ENCODE results near the gene PGM1. TPM values are rescaled to one million over a fixed set of nuclear protein-coding genes. Genes with fewer than 3 reads are reported as not detected.

Gene PGM1
- polyA plus RNA-seq, 1 of the 3 experiments (the other 2 are of a cell fraction), result 20.7 TPM

GRCh38 chr1:63651161-63651701, 58.0 kb downstream of the PGM1 start:
- H3K4me3 ChIP-seq (ENCODE audit: low read depth in 2 of 2, low read length in 1 of 2), result no peak overlapping the region
- no peak overlapping the region for H3K9ac ChIP-seq
- WGBS (ENCODE audit: low lambda C conversion rate), result 79% methylated on average over 6 of the region's 6 CpGs
- no peaks in the 10 kb centered on the region for H3K9me2 ChIP-seq
- no peaks in the 10 kb centered on the region for H4K20me1 ChIP-seq (ENCODE audit: insufficient read depth)
- H3K27me3 ChIP-seq (ENCODE audit: insufficient read depth), result no peaks in the 10 kb centered on the region
- H3K27ac ChIP-seq (ENCODE audit: low read depth in 2 of 2, low read length in 1 of 2), result peak overlapping the region in 1 of 2 experiments; percentile 15; a peak in 1 of 4 replicates
- no peak for DNase-seq
- no peaks in the 10 kb centered on the region for H3K9me3 ChIP-seq
- ChIA-PET CTCF (interaction anchor here (1.1 to 1.5 kb wide), 3 partner anchors 23 to 41 kb away, joined by 3 to 6 read pairs (median 3); no protein-coding TSS in a partner anchor), POLR2A (interaction anchor here (0.7 kb wide), 1 partner anchor 1255 kb away, joined by 3 read pairs; no protein-coding TSS in a partner anchor)
- peaks cover 0 to 14% of the 10 kb centered on the region in 2 experiments; a peak in 1 of 4 replicates for H3K4me1 ChIP-seq (ENCODE audit: control insufficient read depth in 1 of 2, insufficient read depth in 2 of 2, low read depth in 1 of 2, low read length in 1 of 2)
- H3K4me2 ChIP-seq, result no peak overlapping the region
- H3K36me3 ChIP-seq (replicated peaks in 1 of 2; ENCODE audit: control insufficient read depth in 1 of 2, insufficient read depth in 2 of 2, low read length in 1 of 2), result peaks cover 13 to 34% of the 10 kb centered on the region in 2 experiments
- H3F3A ChIP-seq (replicated peaks; ENCODE audit: insufficient read depth), result peaks cover 11% of the 10 kb centered on the region
- no peak overlapping the region for H2AFZ ChIP-seq (ENCODE audit: low read depth)
- TF ChIP-seq ZBTB33 (IDR thresholded peaks at IDR 0.05; ENCODE audit: borderline replicate concordance, low read depth) (no peak), CHD2 (IDR thresholded peaks at IDR 0.05; ENCODE audit: low read length, partially characterized antibody) (no peak), CTCF (IDR thresholded peaks at IDR 0.05) (no peak), JUND (IDR thresholded peaks at IDR 0.05) (peak; percentile 32; the same call in 1 of the 2 replicates), MAX (IDR thresholded peaks at IDR 0.05; ENCODE audit: low read depth) (peak; percentile 40; the same call in 1 of the 2 replicates), TCF12 (IDR thresholded peaks at IDR 0.05) (peak; percentile 28; the same call in 1 of the 2 replicates), USF2 (IDR thresholded peaks at IDR 0.05; ENCODE audit: borderline replicate concordance, low read depth, low read length) (0 out of 2 replicates have a peak, but pooled peaks have one; percentile 24), PBX3 (IDR thresholded peaks at IDR 0.05) (peak; percentile 60; the same call in 1 of the 2 replicates), USF1 (IDR thresholded peaks at IDR 0.05; ENCODE audit: borderline replicate concordance, low read depth) (peak; percentile 87), FOSL2 (IDR thresholded peaks at IDR 0.05; ENCODE audit: borderline replicate concordance, low read depth) (0 out of 2 replicates have a peak, but pooled peaks have one; percentile 1), NFIC (IDR thresholded peaks at IDR 0.05; ENCODE audit: borderline replicate concordance) (peak; percentile 25; the same call in 1 of the 2 replicates), YY1 (IDR thresholded peaks at IDR 0.05; ENCODE audit: low read depth) (no peak)
- H3K79me2 ChIP-seq (ENCODE audit: insufficient read depth), result no peaks in the 10 kb centered on the region
